ENCODE data around the gene ISLR2.

The ISLR2 gene

GRCh38 chr15:74179101-74179841 is 48.9 kb downstream of the ISLR2 start:
- DNase-seq (ENCODE audit: low read depth): peak; percentile 70
- no peak overlapping the region for H3K4me3 ChIP-seq (ENCODE audit: low read depth, low read length)
- TF ChIP-seq POLR2A (IDR thresholded peaks at IDR 0.05; ENCODE audit: extremely low read depth, insufficient read length) (no peak), CTCF (IDR thresholded peaks at IDR 0.05; ENCODE audit: low read depth, low read length) (no peak), MYC (IDR thresholded peaks at IDR 0.05; ENCODE audit: low read depth, low read length) (no peak), MAX (IDR thresholded peaks at IDR 0.05; ENCODE audit: low read depth, low read length) (no peak)

GRCh38 chr15:74179983-74180880 is 49.8 kb downstream of the ISLR2 start:
- TF ChIP-seq POLR2A (IDR thresholded peaks at IDR 0.05; ENCODE audit: extremely low read depth, insufficient read length): no peak
- TF ChIP-seq CTCF (IDR thresholded peaks at IDR 0.05; ENCODE audit: low read depth, low read length): no peak
- TF ChIP-seq MYC (IDR thresholded peaks at IDR 0.05; ENCODE audit: low read depth, low read length): no peak
- no peak for TF ChIP-seq MAX (IDR thresholded peaks at IDR 0.05; ENCODE audit: low read depth, low read length)
- no peak for DNase-seq (ENCODE audit: low read depth)
- no peak overlapping the region for H3K4me3 ChIP-seq (ENCODE audit: low read depth, low read length)

GRCh38 chr15:74180881-74181602 is 50.7 kb downstream of the ISLR2 start:
- H3K4me3 ChIP-seq (ENCODE audit: low read depth, low read length): no peak overlapping the region
- no peak for DNase-seq (ENCODE audit: low read depth)
- TF ChIP-seq MYC (IDR thresholded peaks at IDR 0.05; ENCODE audit: low read depth, low read length) (no peak), MAX (IDR thresholded peaks at IDR 0.05; ENCODE audit: low read depth, low read length) (no peak), CTCF (IDR thresholded peaks at IDR 0.05; ENCODE audit: low read depth, low read length) (no peak), POLR2A (IDR thresholded peaks at IDR 0.05; ENCODE audit: extremely low read depth, insufficient read length) (no peak)

GRCh38 chr15:74182131-74182530 is 51.7 kb downstream of the ISLR2 start:
- no peak for TF ChIP-seq MAX (IDR thresholded peaks at IDR 0.05; ENCODE audit: low read depth, low read length)
- no peak for TF ChIP-seq CTCF (IDR thresholded peaks at IDR 0.05; ENCODE audit: low read depth, low read length)
- H3K4me3 ChIP-seq (ENCODE audit: low read depth, low read length): no peak overlapping the region
- DNase-seq (ENCODE audit: low read depth): no peak

- H3K4me3 ChIP-seq (ENCODE audit: low read depth, low read length): no peak overlapping the region
- TF ChIP-seq CTCF (IDR thresholded peaks at IDR 0.05; ENCODE audit: low read depth, low read length): no peak
- TF ChIP-seq POLR2A (IDR thresholded peaks at IDR 0.05; ENCODE audit: extremely low read depth, insufficient read length): no peak
- TF ChIP-seq MAX (IDR thresholded peaks at IDR 0.05; ENCODE audit: low read depth, low read length): no peak
- no peak for TF ChIP-seq MYC (IDR thresholded peaks at IDR 0.05; ENCODE audit: low read depth, low read length)
- DNase-seq (ENCODE audit: low read depth): no peak
Measured at GRCh38 chr15:74184582-74185091, 54.3 kb downstream of the ISLR2 start.

Data from NB4 (cell line).